Esophagus squamous epithelium (tissue), 4 donors: Measurements from ENCODE around the gene PLCB3.

ENCODE experiments used
- POLR2A ChIP-seq, 4 donors: fragments of 450-650 bp; IDR thresholded peaks; one replicate each; pipeline ENCODE4 v1.6.1; 2017; ENCODE audit warnings: antibody characterized with exemption in 4 of 4, mild to moderate bottlenecking in 4 of 4, moderate library complexity in 3 of 4
- TF ChIP-seq, protein P1 (sequence below), 6 experiments: fragments of 450-650 bp in 4 of 6; fragments of 200-600 bp in 2 of 6; sonication (generic) in 2 of 6; IDR thresholded peaks; one replicate each; pipeline ENCODE4 v1.5.1; 2016 to 2019; ENCODE audit warnings: antibody characterized with exemption in 6 of 6, mild to moderate bottlenecking in 4 of 6, moderate library complexity in 4 of 6

DNA sequence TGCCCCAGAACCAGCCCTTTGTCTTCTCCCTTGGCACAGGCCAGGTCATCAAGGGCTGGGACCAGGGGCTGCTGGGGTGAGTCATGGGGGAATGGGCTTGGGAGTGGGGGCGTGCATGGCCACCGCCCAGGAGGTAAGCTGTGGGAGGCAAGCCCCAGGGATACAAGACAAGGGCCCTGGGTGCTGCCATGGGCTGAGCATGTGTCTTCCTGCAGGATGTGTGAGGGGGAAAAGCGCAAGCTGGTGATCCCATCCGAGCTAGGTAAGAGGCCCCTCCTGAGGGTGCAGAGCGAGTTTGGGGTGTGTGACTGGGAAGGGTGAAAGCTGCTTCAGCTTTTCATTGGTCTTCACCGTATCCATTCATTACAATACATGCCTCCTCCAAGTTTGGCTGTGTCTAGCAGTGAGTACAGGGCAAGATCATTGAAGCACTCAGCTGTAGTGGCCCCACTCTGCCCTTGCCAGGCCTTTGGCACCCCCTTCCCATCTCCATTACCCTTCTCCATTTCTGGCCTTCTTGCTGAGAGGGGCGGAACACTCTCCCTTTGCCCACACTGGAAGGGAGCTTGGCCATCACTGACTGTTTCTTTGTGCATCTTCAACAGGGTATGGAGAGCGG is 8.0 kb upstream of the PLCB3 start:
- TF ChIP-seq, protein P1, sequence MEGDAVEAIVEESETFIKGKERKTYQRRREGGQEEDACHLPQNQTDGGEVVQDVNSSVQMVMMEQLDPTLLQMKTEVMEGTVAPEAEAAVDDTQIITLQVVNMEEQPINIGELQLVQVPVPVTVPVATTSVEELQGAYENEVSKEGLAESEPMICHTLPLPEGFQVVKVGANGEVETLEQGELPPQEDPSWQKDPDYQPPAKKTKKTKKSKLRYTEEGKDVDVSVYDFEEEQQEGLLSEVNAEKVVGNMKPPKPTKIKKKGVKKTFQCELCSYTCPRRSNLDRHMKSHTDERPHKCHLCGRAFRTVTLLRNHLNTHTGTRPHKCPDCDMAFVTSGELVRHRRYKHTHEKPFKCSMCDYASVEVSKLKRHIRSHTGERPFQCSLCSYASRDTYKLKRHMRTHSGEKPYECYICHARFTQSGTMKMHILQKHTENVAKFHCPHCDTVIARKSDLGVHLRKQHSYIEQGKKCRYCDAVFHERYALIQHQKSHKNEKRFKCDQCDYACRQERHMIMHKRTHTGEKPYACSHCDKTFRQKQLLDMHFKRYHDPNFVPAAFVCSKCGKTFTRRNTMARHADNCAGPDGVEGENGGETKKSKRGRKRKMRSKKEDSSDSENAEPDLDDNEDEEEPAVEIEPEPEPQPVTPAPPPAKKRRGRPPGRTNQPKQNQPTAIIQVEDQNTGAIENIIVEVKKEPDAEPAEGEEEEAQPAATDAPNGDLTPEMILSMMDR (IDR thresholded peaks at IDR 0.05), result no peak
- TF ChIP-seq POLR2A (IDR thresholded peaks at IDR 0.05), result no peak
